Esophagus muscularis mucosa (tissue), 4 donors: ENCODE results near the gene KLHL10. TPM values are rescaled to one million over a fixed set of nuclear protein-coding genes. Genes with fewer than 3 reads are reported as not detected.

Experiments used
- DNase-seq: peaks from one replicate; pipeline ENCODE4 v3.0.0-alpha.2; 2017; ENCODE audit errors: extremely low spot score
- H3K27ac ChIP-seq, 4 donors: fragments of 200-600 bp; sonication (generic); replicated peaks in 1 of 4; 1 replicate in 3 of 4; 2 replicates in 1 of 4; pipeline ENCODE4 v1.5.1; 2016 to 2019; ENCODE audit warnings: mild to moderate bottlenecking in 1 of 4
- H3K27me3 ChIP-seq, 4 donors: fragments of 200-600 bp; sonication (generic); one replicate each; pipeline versions ENCODE4 v1.5.1 to v1.6.0; 2016 to 2019
- H3K36me3 ChIP-seq, 4 donors: fragments of 200-600 bp; sonication (generic); one replicate each; pipeline ENCODE4 v1.5.1; 2016 to 2019
- H3K4me1 ChIP-seq, 4 donors: fragments of 200-600 bp; sonication (generic); one replicate each; pipeline ENCODE4 v1.5.1; 2016 to 2019
- H3K4me3 ChIP-seq, 4 donors: fragments of 200-600 bp; sonication (generic); 1 replicate in 2 of 4; 2 replicates in 2 of 4; pipeline ENCODE4 v1.5.1; 2016 to 2019; ENCODE audit warnings: mild to moderate bottlenecking in 4 of 4, moderate library complexity in 1 of 4
- H3K9me3 ChIP-seq, 4 donors: fragments of 200-600 bp; sonication (generic); 1 replicate in 3 of 4; 2 replicates in 1 of 4; pipeline ENCODE4 v1.5.1; 2016 to 2019
- CTCF ChIP-seq, 3 experiments: fragments of 200-600 bp in 2 of 3; fragments of 450-650 bp in 1 of 3; sonication (generic) in 2 of 3; IDR thresholded peaks; one replicate each; pipeline ENCODE4 v1.5.1; 2017 to 2019; ENCODE audit warnings: antibody characterized with exemption in 3 of 3, mild to moderate bottlenecking in 2 of 3, moderate library complexity in 1 of 3
- EP300 ChIP-seq: sonication (generic); formaldehyde crosslinking; IDR thresholded peaks from one replicate; pipeline ENCODE4 v1.6.1; 2017; ENCODE audit warnings: antibody characterized with exemption
- POLR2A ChIP-seq: fragments of 450-650 bp; IDR thresholded peaks from one replicate; pipeline ENCODE4 v1.6.1; 2017; ENCODE audit warnings: antibody characterized with exemption, moderate library complexity, mild to moderate bottlenecking, low read depth
- POLR2AphosphoS5 ChIP-seq, 2 donors: sonication (generic); formaldehyde crosslinking; IDR thresholded peaks; one replicate each; pipeline ENCODE4 v1.6.1; 2017; ENCODE audit warnings: antibody characterized with exemption in 2 of 2
- WGBS: methylation state at CpG from one replicate; pipeline ENCODE4 v1.1.5; 2018; 5-methylcytosine and 5-hydroxymethylcytosine counted together
- intact Hi-C: fragments of 100-400 bp; cut with DNase I; formaldehyde crosslinking; loops from one replicate; pipeline ENCODE4 v1.15.1; 2023
- total RNA-seq, 4 donors: library from RNA; depleted of rRNA; stranded (reverse); fragments of >200 nt; gene quantifications; one replicate each; pipeline versions ENCODE4 v1.1.0 to v1.2.1, GENCODE V29; 2016

Gene KLHL10
- total RNA-seq, 4 donors from 2014 or later, result 1.7 to 3.0 (median 2.7) TPM

- Histone ChIP-seq H3K9me3 (no peaks in the 10 kb centered on the region), H3K4me3 (no peak overlapping the region), H3K27ac (no peak overlapping the region), H3K36me3 (peaks cover 75 to 99% (median 91%) of the 10 kb centered on the region in 4 donors), H3K4me1 (no peaks in the 10 kb centered on the region), H3K27me3 (no peaks in the 10 kb centered on the region)
- intact Hi-C loops, result loop anchor here (5.0 kb wide), 1 partner anchor 148 kb away; no protein-coding TSS in a partner anchor
- TF ChIP-seq CTCF (IDR thresholded peaks at IDR 0.05) (peak in 2 of 3 experiments; percentile 6 to 23), EP300 (no peak)
- 72% methylated on average over 6 of the region's 6 CpGs for WGBS
- no peak for DNase-seq
These were observed 48.1 kb downstream of the KLHL10 start for GRCh38 chr17:41885733-41886132.

- WGBS, result 94% methylated on average over 6 of the region's 6 CpGs
- no peak for TF ChIP-seq POLR2AphosphoS5 (IDR thresholded peaks at IDR 0.05)
- Histone ChIP-seq H3K36me3 (peaks cover 74 to 100% (median 97%) of the 10 kb centered on the region in 4 donors), H3K4me1 (no peaks in the 10 kb centered on the region), H3K4me3 (no peak overlapping the region), H3K9me3 (no peaks in the 10 kb centered on the region), H3K27ac (no peak overlapping the region), H3K27me3 (no peaks in the 10 kb centered on the region)
- intact Hi-C loops, result loop anchor here (5.0 kb wide), 1 partner anchor 151 kb away; no protein-coding TSS in a partner anchor
- no peak for DNase-seq
These were observed 50.8 kb downstream of the KLHL10 start for GRCh38 chr17:41888332-41888965.

- peaks cover 0 to 20% (median 18%) of the 10 kb centered on the region in 4 donors for H3K4me1 ChIP-seq
- no peak for DNase-seq
- peaks cover 46 to 100% (median 94%) of the 10 kb centered on the region in 4 donors for H3K36me3 ChIP-seq
- H3K9me3 ChIP-seq, result no peaks in the 10 kb centered on the region
- H3K27ac ChIP-seq, result no peak overlapping the region
- intact Hi-C loops, result no loop called here
- H3K4me3 ChIP-seq, result no peak overlapping the region
- TF ChIP-seq POLR2AphosphoS5 (IDR thresholded peaks at IDR 0.05), result no peak
- TF ChIP-seq POLR2A, result no peak
- H3K27me3 ChIP-seq, result no peaks in the 10 kb centered on the region
- WGBS, result 94% methylated on average over 7 of the region's 7 CpGs
These were observed 53.8 kb downstream of the KLHL10 start for GRCh38 chr17:41891135-41892020.

- intact Hi-C loops, result no loop called here
- TF ChIP-seq CTCF (IDR thresholded peaks at IDR 0.05) (no peak), POLR2AphosphoS5 (IDR thresholded peaks at IDR 0.05) (no peak), EP300 (no peak), POLR2A (no peak)
- 98% methylated on average over 4 of the region's 4 CpGs for WGBS
- Histone ChIP-seq H3K9me3 (no peaks in the 10 kb centered on the region), H3K4me3 (no peak overlapping the region), H3K36me3 (peaks cover 48 to 100% (median 94%) of the 10 kb centered on the region in 4 donors), H3K4me1 (peaks cover 0 to 20% (median 18%) of the 10 kb centered on the region in 4 donors), H3K27ac (no peak overlapping the region), H3K27me3 (no peaks in the 10 kb centered on the region)
- DNase-seq, result no peak
These were observed 54.4 kb downstream of the KLHL10 start for GRCh38 chr17:41892021-41892376.

- WGBS, result 89% methylated on average over 3 of the region's 3 CpGs
- Histone ChIP-seq H3K36me3 (peaks cover 47 to 100% (median 94%) of the 10 kb centered on the region in 4 donors), H3K4me3 (no peak overlapping the region), H3K27me3 (no peaks in the 10 kb centered on the region), H3K9me3 (no peaks in the 10 kb centered on the region), H3K4me1 (peaks cover 0 to 20% (median 18%) of the 10 kb centered on the region in 4 donors), H3K27ac (no peak overlapping the region)
- intact Hi-C loops, result no loop called here
- TF ChIP-seq EP300, result no peak
- no peak for TF ChIP-seq CTCF (IDR thresholded peaks at IDR 0.05)
- no peak for TF ChIP-seq POLR2AphosphoS5 (IDR thresholded peaks at IDR 0.05)
- no peak for TF ChIP-seq POLR2A
- DNase-seq, result no peak
These were observed 55.8 kb downstream of the KLHL10 start for GRCh38 chr17:41893384-41893783.
